NOMO-1 treated with DMSO at 0.1 percent for 48 hours (cell line): Measurements from ENCODE around the gene RIBC1.
"Not testable (repeated sequence)": the region's sequence is repeated elsewhere in the genome, so short reads cannot be mapped to it uniquely, and the experiment has no call there.

Source experiments
- DNase-seq: peaks from one replicate; lab custom pipeline; 2025; ENCODE audit not compliant: unreplicated experiment; lab: John Stamatoyannopoulos, UW

The RIBC1 gene

GRCh38 chrX:53422861-53423306 lies at the start of gene RIBC1:
TSS of gene RIBC1 (plus strand) at chrX:53422873. CDS start at chrX:53426277, 3,404 bp downstream.
- DNase-seq = no peak

GRCh38 chrX:53373307-53373706 lies 49.4 kb upstream of the RIBC1 start:
- no peak for DNase-seq

- DNase-seq = peak; percentile 89
Measured at GRCh38 chrX:53374222-53374820, 48.4 kb upstream of the RIBC1 start.

- no peak for DNase-seq
Measured at GRCh38 chrX:53374923-53375322, 47.8 kb upstream of the RIBC1 start.

- DNase-seq = no peak
Measured at GRCh38 chrX:53376888-53377287, 45.8 kb upstream of the RIBC1 start.

GRCh38 chrX:53377464-53377863 lies 45.2 kb upstream of the RIBC1 start:
- no peak for DNase-seq

GRCh38 chrX:53379008-53379710 lies 43.5 kb upstream of the RIBC1 start:
- no peak for DNase-seq

- no peak for DNase-seq
Measured at GRCh38 chrX:53379747-53380146, 42.9 kb upstream of the RIBC1 start.

- DNase-seq = no peak
Measured at GRCh38 chrX:53383376-53384076, 39.1 kb upstream of the RIBC1 start.

- no peak for DNase-seq
Measured at GRCh38 chrX:53395605-53396298, 26.9 kb upstream of the RIBC1 start.

- no peak for DNase-seq
Measured at GRCh38 chrX:53398216-53398615, 24.5 kb upstream of the RIBC1 start.

- DNase-seq = no peak
Measured at GRCh38 chrX:53403535-53403934, 19.1 kb upstream of the RIBC1 start.

GRCh38 chrX:53412446-53412845 lies 10.2 kb upstream of the RIBC1 start:
- DNase-seq = peak; percentile 35

GRCh38 chrX:53420351-53420750 lies 2.3 kb upstream of the RIBC1 start:
- DNase-seq = not testable (repeated sequence)

- DNase-seq = no peak
Measured at GRCh38 chrX:53421125-53421524, 1.5 kb upstream of the RIBC1 start.

GRCh38 chrX:53421772-53422085 lies 944 bp upstream of the RIBC1 start:
- DNase-seq = no peak

GRCh38 chrX:53422086-53422860 lies 400 bp upstream of the RIBC1 start, which contains the start of gene SMC1A:
TSS of gene SMC1A (minus strand) at chrX:53422654. CDS start at chrX:53422600, 54 bp downstream.
- DNase-seq = peak; percentile 91

GRCh38 chrX:53429755-53430154 lies 7.1 kb downstream of the RIBC1 start:
- no peak for DNase-seq

- no peak for DNase-seq
Measured at GRCh38 chrX:53430231-53430630, 7.6 kb downstream of the RIBC1 start.
